Stimulated activated CD4-positive, alpha-beta T cell treated with anti-CD3 and anti-CD28 coated beads, Interleukin-2, amount 100 ng/mL, for 4 hours (primary cell): ENCODE measurements around the gene TNRC6A.
"Not testable (repeated sequence)": the region's sequence is repeated elsewhere in the genome, so short reads cannot be mapped to it uniquely, and the experiment has no call there.

ENCODE experiments used
- DNase-seq: peaks from one replicate; pipeline ENCODE4 v3.0.0-alpha.2; 2020; ENCODE audit warnings: low read depth

Gene TNRC6A

DNA sequence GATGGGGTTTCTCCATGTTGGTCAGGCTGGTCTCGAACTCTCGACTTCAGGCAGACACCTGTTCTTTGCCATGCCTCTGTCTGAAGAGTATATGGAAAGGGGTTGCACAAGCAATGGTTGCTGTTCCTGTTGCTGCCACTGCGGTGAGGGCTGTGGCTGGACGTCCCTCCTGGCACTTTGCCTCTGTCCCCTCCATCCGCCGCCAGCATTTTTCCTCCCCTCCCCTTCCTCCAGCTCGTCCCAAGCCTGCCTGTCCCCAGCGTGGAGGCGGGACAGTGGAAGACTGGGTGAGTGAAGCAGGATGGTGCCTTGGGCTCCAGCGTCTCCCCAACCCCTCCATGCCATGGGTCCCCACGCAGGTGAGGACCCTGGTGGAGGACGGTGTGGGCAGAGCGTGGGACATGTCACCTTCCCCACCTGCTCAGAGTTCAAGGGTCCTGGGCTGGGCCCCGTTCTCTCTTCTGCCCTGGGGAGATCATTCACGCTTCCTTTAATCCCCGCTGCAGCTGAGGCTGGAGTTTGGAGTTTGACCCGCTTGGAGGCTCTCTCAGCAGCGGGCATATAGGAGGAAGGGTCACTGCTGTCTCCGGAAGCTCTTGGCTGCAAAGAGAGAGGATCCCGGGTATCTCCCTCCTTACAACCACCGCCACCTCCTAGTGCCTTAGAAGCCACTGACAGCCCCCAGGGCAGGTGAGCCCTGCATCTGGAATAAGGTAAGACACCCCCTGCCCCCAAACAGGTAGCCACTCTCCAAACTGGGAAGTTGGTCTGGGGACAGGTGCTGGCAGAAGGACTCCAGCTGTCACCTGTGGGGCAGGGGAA lies 116.5 kb downstream of the TNRC6A start, which contains the start of gene SLC5A11:
Gene SLC5A11 (plus strand): TSS at position 238 of the 822 bp plus-strand sequence. CDS start 12,681 bp downstream, outside the sequence.
- DNase-seq = no peak

DNA sequence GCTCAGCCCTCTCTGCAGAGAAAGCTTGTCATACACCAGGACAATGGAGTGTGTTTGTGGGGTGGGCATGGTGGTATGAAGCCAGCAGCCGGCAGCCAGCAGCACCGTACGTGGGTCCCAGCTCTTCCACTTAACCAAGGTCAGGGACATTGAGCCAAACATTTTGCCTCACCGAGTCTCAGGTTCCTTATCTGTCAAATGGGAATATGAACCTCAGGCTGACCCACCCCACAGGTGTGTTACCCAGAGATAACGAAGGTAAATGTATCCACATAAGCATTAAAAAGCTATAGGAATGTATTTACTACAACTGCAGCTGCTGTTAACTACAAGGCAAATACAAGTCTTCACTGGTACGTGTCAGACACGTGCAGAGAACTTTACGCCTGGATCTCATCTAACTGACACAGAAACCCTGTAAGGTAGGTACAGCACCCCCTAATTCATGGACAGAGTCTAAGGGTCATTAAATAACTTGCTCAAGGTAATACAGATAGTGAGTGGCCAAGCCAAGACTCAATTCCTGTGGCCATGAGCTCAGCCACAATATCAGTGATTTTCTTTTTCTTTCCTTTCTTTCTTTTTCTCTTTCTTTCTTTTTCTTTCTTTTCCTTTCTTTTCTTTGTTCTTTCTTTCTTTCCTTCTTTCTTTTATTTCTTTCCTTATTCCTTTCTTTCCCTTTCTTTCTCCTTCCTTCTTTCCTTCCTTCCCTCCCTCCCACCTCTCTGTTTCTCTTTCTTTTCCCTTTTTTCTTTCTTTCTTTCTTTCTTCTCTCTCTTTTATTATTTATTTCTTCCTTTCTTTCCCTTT lies 117.3 kb downstream of the TNRC6A start:
- DNase-seq = no peak

DNA sequence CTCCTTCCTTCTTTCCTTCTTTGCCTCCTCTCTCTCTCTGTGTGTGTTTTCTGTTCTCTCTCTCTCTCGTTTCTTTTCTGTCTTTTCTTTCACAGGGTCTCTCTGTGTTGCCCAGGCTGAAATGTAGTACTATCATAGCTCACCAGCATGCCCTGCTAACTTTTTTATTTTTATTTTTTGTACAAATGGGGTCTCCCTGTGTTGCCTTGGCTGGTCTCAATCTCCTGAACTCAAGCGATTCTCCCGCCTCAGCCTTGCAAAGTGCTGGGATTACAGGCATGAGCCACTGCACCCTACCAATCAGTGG lies 117.9 kb downstream of the TNRC6A start:
- DNase-seq = no peak

DNA sequence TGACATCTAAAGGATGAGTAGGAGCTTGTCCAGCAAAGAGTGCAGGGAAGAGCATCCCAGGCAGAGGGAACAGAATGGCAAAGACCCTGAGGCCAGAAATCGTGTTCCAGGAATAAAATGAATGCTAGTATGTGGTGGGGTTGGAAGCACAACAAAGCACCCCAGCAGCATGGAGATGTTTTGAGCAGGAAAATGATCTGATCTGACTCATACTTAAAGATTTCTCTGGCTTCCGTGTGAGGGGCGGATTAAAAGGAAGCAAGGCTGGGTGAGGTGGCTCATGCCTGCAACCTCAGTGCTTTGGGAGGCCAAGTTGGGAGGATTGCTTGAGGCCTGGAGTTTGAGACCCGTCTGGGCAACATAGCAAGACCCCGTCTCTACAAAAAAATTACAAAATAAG lies 118.6 kb downstream of the TNRC6A start:
- no peak for DNase-seq

DNA sequence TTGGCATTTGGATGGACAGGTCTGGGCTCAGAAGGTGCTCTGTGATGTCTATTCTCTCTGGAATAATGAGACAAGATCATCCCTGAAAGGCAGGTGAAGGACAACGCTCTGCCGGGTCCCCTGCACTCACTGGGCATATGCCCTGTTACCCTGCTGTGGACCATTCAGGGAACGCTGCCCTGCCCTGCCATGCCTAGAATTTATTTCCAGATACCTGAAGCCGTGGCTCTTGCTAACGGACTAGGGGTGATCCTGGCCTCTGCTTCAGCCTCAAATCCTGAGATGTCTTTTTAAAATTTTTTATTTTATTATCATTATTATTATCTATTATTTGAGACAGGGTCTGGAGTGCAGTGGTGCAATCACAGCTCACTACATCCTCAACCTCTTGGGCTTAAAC lies 120.2 kb downstream of the TNRC6A start:
- no peak for DNase-seq

DNA sequence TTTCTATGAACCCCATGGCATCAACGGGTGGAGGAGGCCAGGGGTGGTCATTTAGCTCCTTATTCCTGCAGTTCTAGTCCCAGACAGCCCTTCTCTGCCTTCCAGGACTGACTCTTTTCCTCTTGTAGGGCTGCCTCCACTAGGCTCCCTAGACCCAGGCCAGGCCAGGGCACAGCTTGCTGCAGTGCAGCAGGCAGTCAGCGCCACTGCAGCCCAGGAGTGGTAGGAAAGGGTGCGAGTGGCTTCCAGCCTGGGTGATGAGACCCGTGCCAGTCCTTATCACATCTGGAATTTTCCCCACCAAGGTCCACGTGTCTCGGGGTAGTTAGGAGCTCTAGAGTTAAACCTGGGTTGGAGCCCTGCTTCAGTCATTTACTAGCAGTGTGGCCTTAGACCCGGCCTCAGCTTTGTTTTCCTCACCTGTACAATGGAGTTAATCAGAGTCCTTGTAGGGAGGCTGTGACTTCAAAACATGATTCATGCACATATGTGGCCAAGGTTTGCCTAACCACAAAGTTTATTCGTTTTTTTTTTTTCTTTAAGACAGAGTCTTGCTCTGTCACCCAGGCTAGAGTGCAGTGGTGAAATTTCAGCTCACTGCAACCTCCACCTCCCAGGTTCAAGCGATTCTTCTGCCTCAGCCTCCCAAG lies 121.0 kb downstream of the TNRC6A start:
- no peak for DNase-seq

DNA sequence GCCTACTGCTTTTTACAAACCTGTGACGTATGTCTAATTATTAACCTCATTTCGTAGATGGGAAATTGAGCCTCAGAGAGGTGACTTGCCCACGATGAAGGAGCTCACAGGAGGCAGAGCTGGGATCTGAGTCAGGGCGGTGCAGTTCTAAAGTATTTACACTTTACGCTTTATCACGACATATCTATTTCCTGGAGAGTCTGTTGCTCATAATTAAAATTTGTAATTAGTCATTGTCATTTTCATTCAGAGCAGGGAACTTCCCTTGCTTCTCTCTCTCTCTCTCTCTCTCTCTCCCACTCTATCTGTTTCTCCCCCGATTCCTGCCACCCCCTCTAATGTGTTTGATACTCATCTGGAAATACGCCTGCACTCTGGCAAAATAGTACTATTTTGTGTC lies 122.2 kb downstream of the TNRC6A start:
- no peak for DNase-seq

DNA sequence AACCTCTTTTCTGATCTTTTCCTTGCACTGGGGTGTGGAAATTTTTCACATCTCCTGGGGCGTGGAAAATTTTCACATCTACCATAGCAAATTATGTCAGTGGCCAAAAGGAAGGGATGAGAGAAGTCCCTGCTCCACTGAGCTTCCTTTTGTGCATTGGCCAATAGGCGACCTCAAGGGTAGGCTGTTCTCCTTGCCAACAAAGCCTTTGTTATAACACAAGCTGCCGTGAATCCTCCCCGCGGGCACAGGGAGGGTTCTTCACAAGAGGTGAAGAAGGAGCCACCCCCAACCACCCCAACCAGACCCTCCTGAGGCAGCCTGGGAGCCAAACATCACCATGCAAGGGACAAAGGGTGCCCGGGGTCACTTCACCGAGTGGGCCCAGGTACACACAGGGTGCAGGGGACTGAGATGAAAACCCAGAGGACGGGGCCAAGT lies 122.8 kb downstream of the TNRC6A start:
- DNase-seq = no peak

DNA sequence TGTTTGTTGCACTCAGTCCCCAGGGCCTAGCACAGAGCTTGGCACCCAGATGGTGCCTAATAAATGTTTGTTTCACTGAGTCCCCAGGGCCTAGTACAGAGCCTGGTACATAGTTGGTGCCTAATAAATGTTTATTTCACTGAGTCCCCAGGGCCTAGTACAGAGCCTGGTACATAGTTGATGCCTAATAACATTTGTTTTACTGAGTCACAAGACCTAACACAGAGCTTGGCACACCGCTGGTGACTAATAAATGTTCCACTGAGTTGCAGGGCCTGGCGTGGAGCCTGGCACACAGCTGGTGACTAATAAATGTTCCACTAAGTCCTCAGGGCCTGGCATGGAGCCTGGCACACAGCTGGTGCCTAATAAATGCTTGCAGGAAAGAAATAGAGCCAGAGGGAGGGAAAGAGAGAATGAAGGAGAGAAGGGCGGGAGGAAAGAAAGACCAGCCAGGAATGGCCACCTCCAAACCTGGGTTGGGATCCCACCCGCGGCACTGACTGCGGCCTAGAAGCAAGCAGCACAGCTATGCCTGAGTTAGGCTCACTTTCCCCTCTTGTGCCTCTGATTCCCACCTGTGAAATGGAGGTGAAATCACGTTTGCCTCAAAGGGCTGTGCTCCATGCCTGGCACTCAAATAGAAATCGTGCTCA lies 123.8 kb downstream of the TNRC6A start:
- no peak for DNase-seq

DNA sequence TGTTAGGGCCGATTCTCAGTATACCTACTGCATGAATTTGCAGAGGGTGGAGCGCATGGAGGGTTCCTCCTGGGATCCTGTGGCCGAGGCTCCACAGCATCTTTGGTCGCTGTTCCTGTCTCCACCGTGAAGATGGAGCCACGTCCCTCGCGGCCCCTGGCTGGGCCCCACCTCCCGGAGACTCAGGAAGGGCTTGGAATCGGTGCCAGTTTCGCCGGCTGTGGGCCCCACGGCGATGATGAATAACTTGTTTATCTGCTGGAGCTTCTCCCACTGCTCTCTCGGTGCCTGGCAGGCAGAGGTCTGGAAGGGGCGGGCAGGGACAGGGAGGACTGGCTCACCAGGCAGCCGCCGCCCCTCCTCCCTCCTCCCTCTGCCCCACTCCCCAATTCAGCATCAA lies 124.4 kb downstream of the TNRC6A start:
- no peak for DNase-seq

DNA sequence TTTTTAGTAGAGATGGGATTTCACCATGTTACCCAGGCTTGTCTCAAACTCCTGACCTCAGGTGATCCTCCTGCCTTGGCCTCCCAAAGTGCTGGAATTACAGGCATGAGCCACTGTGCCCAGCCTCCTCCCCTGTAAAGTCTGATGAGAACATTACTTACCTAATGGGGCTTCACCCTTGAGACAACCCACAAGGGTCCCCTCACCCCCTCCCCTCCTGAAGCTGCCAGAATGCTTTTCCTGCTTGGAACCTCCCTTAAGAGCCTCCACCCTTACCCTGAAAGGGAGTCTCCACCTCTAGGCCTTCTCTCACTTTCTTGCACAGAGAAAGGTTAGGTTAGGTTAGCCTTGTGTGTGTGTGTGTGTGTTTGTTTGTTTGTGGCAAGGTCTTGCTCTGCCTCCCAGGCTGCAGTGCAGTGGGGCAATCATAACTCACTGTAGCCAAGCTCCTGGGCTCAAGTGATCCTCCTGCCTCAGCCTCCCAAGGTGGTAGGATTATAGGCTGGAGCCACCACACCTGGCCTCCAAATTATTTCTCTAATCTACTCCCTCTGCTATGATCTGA lies 125.2 kb downstream of the TNRC6A start:
- no peak for DNase-seq

DNA sequence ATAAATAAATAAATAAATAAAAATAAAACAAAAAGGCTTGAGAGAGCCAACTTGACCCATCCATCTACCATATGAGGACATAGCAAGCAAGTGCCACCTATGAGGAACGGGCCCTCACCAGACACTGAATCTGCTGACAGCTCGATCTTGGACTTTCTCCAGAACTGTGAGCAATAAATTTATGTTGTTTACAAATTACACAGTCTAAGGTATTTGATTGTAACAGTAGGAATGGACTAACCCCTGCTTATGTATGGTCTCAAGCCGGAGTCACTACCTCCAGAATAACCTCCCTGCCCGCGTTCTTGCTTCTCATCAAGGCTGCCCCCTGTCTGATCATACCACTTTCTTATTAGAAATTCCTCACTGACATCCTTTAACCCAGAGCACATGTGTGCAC lies 126.2 kb downstream of the TNRC6A start:
- no peak for DNase-seq

DNA sequence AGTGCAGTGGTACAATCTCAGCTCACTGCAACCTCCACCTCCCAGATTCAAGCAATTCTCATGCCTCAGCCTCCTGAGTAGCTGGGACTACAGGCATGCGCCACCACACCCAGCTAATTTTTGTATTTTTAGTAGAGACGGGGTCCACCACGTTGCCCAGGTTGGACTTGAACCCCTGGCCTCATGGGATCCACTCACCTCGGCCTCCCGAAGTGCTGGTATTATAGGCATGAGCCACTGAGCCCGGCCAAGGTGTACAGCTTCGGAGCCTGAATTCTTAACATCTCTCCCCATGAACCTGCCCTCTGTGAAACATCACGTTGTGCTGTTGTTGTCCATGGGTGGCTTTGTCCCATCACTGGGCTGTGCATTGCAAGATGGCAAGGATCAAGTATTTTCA lies 127.4 kb downstream of the TNRC6A start:
- DNase-seq = not testable (repeated sequence)

DNA sequence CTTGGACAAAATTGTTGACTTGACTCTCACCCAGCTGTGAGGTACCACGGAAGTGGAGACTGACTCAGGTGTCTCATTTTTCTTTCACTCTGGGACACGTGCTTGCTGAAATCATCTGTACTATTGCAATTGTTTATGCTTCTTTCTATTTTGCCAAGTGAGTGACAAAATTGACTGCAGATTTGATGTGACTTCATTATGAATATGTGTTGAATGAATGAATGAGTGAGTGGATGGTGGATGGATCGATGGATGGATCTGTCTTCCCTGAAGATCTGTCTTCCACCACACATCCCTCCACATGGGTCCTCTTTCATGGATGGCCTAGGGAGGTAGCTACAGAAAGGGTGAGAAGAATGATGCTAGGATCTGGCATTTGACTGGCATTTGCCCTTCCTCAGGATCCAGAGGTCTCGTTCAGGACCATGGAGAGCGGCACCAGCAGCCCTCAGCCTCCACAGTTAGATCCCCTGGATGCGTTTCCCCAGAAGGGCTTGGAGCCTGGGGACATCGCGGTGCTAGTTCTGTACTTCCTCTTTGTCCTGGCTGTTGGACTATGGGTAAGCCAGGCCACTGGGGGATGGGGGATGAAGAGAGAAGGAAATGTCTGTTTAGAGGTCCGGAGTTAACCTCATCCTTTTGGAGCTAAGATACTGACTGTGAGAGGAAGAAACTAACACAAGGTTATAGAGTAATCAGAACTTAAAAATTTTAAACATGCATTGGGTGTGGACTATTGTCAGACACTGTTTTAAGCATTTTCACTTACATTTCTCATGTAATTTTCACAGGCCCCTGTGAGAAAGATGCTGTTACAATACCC lies 129.0 kb downstream of the TNRC6A start:
- no peak for DNase-seq

DNA sequence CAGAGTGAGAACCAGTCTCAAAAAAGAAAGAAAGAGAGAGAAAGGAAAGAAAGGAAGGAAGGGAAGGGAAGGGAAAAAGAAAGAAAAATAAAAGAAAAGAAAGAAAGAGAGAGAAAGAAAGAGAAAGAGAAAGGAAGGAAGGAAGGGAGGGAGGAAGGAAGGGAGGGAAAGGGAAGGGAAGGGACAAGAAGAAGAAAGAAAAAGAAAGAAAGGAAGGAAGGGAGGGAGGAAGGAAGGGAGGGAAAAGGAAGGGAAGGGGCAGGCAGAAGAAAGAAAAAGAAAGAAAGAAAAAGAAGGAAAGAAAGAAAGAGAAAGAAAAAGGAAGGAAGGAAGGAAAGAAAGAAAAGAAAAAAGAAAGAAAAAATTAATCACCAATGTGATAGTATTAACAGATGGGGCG lies 132.0 kb downstream of the TNRC6A start:
- no peak for DNase-seq

DNA sequence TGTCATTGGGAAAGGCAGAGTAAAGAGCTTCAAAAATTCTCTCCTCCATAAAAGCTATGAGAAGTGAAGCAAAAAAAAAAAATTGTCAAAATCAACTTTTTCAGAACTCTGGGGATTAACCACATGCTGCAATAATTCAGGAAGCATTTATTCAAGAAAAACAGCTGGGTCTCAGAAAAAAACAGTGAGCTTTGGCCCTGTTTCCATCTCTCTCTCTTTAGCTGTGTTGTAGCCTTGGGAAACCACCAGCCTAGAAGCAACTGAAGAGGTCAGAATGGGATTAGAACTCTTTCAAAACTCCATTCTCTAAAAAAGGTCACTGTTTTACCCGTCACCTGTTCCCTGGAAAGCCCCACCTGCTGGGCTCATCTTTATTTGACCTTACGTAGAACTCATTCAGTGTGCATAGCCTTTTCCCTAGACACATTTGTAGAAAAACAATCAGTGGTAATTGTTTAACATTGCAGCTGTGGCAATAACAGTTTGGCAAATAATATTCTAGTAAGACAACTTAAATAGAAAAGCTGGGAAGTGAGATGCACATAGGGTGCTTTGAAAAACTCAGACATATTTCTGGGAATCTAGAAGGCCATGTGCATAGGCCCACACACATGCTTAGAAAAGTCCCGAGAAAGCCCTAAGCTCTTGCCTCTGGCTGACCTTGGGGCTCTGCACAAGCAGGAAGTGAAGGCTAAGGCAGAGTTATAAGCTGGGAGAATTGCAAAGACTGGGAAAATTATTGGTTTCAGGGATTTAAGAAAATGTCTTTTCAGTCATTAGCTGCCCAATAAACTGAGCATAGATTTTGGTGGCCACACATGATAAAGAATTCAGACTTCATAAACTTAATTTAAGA lies 134.4 kb downstream of the TNRC6A start:
- no peak for DNase-seq

DNA sequence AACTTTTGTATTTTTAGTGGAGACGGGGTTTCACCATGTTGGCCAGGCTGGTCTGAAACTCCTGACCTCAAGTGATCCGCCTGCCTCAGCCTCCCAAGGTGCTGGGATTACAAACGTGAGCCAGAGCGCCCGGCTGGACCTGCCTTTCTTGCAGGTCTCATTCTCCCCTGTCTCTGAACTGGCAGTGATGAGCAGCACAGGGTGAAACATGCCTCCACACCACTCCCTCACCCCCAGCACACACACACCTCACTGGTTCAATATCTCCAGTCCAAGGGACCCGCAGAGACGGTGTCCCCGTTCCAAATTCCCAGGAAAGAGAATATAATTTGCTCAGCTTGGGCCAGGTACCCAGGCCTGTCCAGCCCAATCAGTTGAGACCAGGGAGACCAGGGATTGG lies 139.6 kb downstream of the TNRC6A start:
- DNase-seq = no peak

DNA sequence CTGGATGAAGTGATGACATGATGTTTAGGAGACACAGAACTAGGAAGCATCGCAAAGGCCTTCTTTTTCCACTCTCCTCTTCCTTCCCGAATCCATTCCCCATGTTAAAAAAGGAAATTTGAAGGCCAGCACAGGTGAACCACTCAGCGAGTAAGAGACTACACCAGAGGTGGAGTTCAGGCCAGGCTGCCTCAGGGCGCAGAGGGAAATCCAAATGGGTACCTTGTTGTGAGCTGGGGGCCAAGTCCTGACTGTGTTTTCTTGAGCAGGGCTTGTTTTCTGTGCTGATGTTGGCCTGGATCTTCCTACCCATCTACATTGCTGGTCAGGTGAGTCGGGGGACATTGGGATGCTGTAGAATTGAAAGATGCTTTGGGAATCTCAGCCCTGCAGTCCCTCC lies 142.4 kb downstream of the TNRC6A start:
- DNase-seq = no peak

DNA sequence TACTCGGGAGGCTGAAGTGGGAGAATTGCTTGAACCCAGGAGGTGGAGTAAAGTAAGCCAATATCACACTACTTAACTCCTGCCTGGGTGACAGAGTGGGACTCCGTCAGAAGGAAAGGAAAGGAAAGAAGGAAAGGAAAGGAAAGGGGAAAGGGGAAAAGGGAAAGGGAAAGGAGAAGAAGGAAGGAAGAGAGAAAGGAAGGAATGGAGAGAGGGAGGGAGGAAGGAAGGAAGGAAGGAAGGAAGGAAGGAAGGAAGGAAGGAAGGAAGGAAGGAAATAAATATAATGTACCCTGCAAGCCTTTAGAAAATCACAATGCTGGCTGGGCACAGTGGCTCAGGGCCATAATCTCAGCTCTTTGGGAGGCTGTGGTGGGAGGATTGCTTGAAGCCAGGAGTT lies 143.6 kb downstream of the TNRC6A start:
- no peak for DNase-seq

DNA sequence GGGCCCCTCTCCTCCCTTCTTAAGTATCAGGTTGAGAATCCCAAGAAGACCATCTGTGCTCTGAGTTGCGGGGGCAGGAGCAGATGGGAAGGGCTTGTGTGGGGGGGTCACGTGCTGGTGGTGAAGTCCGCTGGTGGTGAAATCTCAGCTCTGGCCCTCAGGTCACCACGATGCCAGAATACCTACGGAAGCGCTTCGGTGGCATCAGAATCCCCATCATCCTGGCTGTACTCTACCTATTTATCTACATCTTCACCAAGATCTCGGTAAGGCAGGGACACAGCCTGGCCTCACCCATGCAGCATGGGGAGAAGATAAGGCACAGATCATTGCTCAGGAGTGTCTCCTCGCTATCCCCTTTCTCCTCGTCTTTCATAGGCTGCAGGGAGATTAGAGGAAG lies 146.0 kb downstream of the TNRC6A start:
- DNase-seq = no peak
